AG10803 (cell line): ENCODE data around the gene RNU11.
"Not testable (repeated sequence)": the region's sequence is repeated elsewhere in the genome, so short reads cannot be mapped to it uniquely, and the experiment has no call there.

Experiments used
- DNase-seq: peaks from one replicate; pipeline ENCODE4 v3.0.0; 2010; ENCODE audit warnings: low read depth
- H3K4me3 ChIP-seq: 2 replicates; pipeline ENCODE4 v1.5.1; 2011; ENCODE audit warnings: mild to moderate bottlenecking, low read length, control low read depth
- TF ChIP-seq, protein P1 (sequence below): conservative IDR thresholded peaks from 2 replicates; pipeline ENCODE4 v1.5.1; 2011; ENCODE audit warnings: mild to moderate bottlenecking, low read length, control low read depth, inconsistent platforms

The RNU11 gene

DNA sequence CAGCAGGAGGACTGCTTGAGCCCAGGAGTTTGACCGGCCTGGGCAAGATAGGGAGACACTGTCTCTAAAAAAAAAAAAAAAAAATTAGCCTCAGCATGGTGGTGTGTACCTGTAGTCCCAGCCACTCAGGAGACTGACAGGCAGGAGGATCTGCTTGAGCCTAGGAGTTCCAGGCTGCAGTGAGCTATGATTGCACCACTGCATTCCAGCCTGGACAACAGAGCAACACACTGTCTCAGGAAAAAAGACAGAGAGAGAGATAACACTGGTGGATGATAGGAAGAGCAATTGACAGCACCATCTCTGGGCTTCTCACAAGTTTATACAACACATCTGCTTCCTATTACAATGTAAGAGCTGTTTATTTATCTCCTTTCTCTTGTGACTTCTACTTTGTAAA lies 2.4 kb upstream of the RNU11 start:
- DNase-seq, result peak; percentile 38
- no peak overlapping the region for H3K4me3 ChIP-seq
- TF ChIP-seq, protein P1, sequence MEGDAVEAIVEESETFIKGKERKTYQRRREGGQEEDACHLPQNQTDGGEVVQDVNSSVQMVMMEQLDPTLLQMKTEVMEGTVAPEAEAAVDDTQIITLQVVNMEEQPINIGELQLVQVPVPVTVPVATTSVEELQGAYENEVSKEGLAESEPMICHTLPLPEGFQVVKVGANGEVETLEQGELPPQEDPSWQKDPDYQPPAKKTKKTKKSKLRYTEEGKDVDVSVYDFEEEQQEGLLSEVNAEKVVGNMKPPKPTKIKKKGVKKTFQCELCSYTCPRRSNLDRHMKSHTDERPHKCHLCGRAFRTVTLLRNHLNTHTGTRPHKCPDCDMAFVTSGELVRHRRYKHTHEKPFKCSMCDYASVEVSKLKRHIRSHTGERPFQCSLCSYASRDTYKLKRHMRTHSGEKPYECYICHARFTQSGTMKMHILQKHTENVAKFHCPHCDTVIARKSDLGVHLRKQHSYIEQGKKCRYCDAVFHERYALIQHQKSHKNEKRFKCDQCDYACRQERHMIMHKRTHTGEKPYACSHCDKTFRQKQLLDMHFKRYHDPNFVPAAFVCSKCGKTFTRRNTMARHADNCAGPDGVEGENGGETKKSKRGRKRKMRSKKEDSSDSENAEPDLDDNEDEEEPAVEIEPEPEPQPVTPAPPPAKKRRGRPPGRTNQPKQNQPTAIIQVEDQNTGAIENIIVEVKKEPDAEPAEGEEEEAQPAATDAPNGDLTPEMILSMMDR, result no peak

DNA sequence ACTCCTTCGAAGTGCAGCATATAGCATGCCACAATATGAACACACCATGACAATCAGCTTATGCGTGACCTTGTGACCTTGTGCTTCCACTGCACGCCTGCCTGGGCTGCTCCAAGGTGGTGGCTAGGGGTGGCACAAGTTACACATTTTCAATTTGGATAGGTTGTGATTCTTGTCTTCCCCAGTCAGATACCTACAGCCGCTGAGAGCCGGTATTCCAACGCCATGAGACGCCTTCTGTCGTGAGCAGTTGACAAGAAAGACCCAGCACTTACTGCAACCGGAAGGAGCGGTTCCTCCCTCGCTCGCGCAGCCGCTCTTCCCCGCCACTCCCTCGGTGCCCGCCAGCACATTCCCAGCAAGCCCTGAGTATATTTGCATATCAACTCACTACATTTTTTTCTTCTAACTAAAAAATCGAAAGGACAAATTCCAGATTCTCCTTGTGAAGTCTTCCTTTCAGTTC lies 359 bp upstream of the RNU11 start:
- DNase-seq, result peak; percentile 94
- TF ChIP-seq, protein P1, result no peak
- H3K4me3 ChIP-seq, result peak overlapping the region; percentile 63

DNA sequence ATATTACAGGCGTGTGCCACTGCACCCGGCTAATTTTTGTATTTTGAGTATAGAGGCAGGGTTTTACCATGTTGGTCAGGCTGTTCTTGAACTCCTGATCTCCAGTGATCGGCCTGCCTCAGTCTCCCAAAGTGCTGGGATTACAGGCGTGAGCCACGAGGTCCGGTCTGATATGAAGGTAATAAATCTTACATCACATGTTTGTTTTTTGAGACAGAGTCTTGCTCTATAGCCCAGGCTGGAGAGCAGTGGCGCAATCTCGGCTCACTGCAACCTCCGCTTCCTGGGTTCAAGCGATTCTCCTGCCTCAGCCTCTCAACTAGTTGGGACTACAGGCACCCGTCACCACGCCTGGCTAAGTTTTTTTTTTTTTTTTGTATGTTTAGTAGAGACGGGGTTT lies 4.7 kb downstream of the RNU11 start:
- DNase-seq, H3K4me3 ChIP-seq: not testable (repeated sequence)

DNA sequence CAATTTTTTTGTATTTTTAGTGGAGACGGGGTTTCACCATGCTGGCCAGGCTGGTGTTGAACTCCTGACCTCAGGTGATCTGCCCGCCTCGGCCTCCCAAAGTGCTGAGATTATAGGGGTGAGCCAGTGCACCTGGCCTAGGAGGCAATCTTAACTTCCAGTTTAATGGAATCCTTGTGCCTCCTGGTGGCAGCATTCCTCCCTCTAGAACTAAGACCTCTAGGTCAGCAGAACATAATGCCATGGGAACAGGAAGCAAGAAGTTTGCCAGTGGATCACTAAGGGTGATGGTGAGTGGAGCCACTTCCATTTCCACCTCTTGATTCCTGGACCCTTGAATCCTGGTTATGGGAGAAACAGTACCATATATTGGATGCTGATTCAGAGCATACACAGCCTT lies 5.5 kb downstream of the RNU11 start:
- not testable (repeated sequence) for H3K4me3 ChIP-seq
- TF ChIP-seq, protein P1, result peak; percentile 44
- DNase-seq, result peak; percentile 37

DNA sequence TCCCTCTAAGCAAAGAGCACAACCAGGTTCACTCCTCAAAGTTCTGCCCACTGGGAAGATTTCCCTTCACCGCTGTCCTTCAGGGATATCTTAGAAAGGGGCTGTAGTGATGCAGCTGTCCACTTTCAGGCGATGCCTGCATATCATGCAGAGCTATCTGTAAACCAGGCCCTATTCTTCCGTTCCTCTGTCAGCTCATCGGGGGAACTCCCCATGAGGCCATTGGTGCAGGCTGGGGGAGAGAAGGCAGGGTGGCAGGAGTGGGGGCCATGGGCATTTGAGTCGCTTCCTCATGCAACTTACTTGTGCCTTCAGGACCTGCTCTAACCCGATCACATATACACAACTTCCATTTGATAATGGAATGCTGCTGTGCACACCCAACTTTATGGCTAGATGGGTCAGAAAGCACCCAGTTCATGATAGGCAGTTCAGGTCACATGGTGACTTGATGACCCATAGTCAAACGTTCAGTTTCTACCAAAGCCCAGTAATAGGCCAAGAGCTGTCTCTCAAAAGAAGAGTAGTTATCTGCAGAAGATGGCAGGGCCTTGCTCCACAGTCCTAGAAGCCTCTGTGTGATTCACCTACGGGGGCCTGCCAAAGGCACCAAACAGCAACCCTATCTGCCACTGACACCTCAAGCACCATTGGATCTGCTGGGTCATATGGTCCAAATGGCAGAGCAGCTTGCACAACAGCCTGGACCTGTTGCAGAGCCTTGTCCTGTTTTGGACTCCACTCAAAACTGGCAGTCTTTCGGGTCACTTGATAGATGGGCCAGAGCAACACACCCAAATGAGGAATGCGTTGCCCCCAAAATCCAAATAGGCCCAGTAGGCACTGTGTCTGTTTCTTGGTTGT lies 7.3 kb downstream of the RNU11 start:
- H3K4me3 ChIP-seq, DNase-seq: not testable (repeated sequence)

DNA sequence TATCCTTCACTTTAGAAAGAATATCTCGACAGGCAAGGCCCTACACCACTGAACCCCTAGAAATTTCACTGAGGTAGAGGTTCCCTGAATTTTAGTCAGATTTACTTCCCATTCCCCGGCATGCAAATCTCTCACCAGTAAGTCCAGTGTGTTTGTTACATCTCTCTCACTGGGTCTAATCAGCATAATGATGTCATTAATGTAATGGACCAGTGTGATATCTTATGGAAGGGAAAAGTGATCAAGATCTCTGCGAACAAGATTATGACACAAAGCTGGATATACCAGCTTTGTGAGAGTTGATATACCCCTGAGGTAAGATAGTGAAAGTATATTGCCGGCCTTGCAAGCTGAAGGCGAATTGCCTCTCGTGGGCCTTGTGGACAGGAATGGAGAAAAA lies 7.9 kb downstream of the RNU11 start:
- no peak overlapping the region for H3K4me3 ChIP-seq
- DNase-seq, result no peak
- TF ChIP-seq, protein P1, result no peak

DNA sequence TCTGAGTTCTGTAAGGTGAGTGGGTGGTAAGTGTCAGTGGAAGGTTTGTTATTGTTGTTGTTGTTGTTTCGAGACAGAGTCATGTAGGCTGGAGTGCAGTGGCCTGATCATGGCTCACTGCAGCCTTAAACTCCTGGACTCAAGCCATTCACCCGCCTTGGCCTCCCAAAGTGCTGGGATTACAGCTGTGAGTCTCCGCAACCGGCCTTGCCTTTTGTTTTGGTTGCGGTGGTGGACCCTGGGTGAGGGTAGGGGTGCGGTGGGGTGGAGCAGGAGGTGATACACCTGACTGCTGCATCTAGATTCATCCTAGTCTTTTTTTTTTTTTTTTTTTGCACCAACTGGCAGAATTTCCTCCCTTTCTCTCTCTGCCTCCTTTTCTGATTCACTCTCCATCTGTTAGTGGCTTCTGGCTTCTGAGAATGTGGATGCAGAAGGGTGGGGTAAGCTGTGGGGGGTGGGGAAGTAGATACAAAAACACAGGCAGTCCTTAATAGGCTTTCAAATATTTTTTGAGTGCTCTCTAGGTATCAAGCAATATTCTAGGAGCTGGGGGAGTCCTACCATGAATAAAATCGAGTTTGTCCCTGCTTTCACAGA lies 15.6 kb downstream of the RNU11 start:
- TF ChIP-seq, protein P1, result no peak
- H3K4me3 ChIP-seq, result no peak overlapping the region
- peak; percentile 25 for DNase-seq

DNA sequence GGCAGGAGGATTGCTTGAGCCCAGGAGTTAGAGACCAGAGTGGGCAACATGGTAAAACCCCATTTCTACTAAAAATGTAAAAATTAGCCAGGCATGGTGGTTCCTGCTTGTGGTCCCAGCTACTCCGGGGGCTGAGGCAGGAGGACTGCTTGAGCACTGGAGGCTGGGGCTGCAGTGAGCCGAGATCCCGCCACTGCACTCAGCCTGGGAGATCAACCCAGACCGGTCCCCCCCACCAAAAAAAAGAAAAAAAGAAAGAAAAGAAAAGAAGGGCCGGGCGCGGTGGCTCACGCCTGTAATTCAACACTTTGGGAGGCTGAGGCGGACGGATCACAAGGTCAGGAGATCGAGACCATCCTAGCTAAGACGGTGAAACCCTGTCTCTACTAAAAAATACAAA lies 18.4 kb downstream of the RNU11 start:
- TF ChIP-seq, protein P1, result no peak
- DNase-seq, result no peak
- no peak overlapping the region for H3K4me3 ChIP-seq
